ENCODE results near the gene PHAF1.

Gene PHAF1

GRCh38 chr16:67148221-67148620, 38.5 kb downstream of the PHAF1 start:
- DNase-seq = no peak

DNA sequence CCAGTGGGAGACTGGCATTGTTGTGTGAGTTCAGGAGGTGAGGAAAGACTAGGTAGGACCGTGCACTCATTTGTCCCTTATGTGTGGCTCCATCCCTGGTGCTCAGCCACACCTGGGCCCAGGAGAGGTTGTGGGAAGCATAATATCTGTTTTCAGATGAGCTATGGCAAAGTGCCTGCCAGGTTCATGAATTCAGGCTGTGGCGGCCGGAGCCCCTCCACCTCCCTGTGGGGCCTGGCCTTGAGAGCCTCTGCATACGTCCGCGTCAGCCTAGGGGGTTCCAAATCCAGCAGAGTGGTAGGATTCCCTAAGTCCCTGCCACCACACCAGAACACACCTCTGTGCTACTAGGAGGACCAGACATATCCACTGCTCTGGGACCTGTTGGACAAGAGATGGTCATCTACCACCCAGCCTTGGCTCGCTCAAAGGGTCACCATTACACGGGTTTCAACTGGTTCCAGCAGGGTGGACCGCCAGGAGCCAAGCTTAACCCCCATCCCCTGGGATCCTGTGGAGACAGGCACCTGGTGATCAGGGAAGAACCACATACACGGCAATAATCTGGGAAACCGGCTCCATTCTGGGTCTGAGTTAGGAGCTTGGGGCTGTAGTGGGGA, 39.0 kb downstream of the PHAF1 start:
- DNase-seq = no peak

- DNase-seq = no peak
Observed at GRCh38 chr16:67149276-67150046, 39.7 kb downstream of the PHAF1 start.

- peak; percentile 46 for DNase-seq
Observed at GRCh38 chr16:67150047-67150832, 40.5 kb downstream of the PHAF1 start.

GRCh38 chr16:67150833-67151396, 41.2 kb downstream of the PHAF1 start, which contains the start of gene B3GNT9:
B3GNT9 (minus strand) TSS chr16:67150998; CDS start chr16:67150485, 513 bp downstream.
- DNase-seq = peak; percentile 73

GRCh38 chr16:67151431-67152097, 41.8 kb downstream of the PHAF1 start:
- no peak for DNase-seq

DNA sequence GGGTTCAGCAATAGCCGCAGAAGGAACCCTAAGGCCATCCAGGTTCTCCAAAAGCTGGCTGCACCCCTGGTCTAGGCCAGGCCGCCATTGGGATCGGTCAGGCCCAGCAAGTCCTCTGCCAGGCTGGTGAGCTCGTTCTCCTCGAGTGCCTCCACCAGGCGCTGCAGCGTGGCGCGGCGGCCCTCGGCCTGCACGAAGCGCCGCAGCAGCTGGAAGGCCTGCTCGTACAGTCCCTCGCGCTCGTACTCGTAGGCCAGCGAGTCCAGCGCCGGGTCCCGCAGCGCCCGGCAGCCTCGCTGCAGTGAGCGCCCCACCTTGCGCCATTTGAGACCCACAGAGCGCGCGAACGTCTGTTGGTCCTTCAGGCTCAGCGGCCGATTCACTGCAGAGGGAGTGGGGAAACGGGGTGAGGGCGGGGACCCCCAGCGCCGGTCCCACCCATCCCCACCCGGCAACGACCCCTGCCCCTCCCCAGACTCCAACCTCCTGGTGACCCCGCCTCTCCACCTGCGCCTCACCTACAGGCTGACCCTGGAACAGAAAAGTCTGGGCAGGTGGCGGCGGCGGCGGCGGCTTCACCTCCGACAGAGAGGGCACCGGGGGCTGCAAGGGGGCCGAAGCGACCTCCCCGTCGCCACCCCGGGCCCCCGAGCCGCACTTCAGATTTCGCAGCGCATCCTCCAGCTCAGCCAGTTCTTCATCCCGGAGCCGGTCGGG, 45.0 kb downstream of the PHAF1 start:
- DNase-seq = no peak

DNA sequence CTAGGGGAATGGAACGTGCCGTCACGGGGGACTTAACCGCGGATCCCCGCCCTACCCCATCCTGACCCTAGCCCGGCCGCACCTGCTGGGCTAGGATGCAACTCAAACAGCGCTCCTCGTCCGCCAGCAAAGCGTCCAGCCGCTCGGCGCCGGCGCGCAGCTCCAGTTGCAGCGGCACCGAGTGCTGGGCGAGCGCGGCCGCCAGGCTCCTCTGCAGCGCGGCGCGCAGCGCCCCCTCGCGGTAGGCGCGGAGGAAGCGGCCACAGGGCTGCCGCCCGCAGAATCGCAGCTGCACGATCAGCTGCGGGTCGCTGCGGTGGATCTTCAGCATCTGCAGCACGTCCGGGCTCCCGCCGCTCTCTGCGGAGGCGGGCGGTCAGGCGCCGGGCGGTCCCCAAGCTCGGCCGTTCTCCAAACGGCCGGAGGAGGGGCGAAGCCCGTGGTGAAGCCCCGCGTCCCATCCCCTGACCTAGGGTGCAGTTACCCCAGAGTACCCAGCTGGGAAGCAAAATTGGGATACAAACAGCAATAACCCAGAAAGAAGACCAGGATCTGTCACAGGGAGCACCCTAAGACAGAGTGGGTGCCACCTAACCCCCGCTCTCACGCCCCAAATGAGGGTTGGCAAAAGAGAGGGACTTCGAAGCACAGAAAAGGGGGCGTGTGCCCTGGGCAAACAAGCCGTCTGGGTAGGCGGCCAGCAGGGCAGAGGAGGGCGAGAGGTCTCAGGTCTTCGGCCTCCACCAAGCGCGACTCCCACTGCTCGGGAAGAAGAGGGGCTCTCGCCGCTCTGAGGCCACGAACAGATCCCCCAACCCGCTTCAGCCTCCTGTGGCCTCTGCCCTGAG, 45.8 kb downstream of the PHAF1 start:
- DNase-seq = peak; percentile 38

GRCh38 chr16:67156143-67156844, 46.6 kb downstream of the PHAF1 start:
- DNase-seq = no peak

GRCh38 chr16:67157106-67157748, 47.5 kb downstream of the PHAF1 start:
- DNase-seq = no peak

DNA sequence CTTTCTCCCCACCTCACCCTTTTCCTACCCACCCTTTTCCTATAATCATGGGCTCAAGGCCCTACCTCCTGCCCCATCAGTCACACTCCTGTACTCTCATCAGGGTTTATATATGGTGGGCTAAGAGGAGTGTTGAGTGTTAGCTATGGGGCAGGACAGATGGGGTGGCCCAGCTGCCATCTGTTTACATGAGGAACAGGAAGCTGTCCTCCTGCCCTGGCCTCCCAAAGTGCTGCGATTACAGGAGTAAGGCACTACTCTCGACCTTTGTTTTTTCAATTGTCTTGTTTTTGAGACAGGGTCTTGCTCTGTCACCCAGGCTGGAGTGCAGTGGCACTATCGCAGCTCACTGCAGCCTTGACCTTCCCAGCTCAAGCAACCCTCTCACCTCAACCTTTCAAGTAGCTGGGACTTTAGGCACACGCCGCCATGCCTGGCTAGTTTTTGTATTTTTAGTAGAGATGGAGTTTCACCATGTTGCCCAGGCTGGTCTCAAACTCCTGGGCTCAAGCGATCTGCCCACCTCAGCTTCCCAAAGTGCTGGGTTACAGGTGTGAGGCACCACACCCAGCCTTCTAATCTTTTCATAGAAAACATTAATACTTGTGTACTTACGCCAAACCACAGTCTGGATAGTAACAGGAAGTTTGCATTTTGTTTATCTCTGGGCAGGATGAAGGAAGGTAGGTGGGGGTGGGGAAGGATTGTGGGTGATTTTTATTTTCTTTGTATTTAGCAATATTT, 48.3 kb downstream of the PHAF1 start:
- no peak for DNase-seq

- no peak for DNase-seq
Observed at GRCh38 chr16:67158637-67159600, 49.2 kb downstream of the PHAF1 start.

DNA sequence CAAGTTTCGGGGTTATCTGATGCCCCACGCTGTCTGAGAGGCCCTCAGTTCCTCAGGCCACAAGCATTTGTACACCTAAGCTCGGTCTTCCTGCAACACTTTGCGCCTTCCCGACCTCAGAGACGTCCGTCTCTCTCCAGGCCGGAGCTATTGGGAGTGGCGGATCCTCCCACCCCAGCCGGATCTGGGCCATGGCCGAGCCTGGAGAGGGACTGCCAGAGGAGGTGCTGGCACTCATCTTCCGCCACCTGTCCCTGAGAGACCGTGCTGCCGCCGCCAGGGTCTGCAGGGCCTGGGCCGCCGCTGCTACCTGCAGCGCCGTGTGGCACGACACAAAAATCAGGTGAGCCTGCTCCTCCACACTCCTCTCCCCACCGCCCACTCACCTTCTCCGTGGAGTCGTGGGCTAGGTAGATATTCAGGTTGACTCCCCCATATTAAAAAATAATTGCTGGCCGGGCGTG, 51.9 kb downstream of the PHAF1 start:
- no peak for DNase-seq

- no peak for DNase-seq
Observed at GRCh38 chr16:67162506-67163163, 52.9 kb downstream of the PHAF1 start.

DNA sequence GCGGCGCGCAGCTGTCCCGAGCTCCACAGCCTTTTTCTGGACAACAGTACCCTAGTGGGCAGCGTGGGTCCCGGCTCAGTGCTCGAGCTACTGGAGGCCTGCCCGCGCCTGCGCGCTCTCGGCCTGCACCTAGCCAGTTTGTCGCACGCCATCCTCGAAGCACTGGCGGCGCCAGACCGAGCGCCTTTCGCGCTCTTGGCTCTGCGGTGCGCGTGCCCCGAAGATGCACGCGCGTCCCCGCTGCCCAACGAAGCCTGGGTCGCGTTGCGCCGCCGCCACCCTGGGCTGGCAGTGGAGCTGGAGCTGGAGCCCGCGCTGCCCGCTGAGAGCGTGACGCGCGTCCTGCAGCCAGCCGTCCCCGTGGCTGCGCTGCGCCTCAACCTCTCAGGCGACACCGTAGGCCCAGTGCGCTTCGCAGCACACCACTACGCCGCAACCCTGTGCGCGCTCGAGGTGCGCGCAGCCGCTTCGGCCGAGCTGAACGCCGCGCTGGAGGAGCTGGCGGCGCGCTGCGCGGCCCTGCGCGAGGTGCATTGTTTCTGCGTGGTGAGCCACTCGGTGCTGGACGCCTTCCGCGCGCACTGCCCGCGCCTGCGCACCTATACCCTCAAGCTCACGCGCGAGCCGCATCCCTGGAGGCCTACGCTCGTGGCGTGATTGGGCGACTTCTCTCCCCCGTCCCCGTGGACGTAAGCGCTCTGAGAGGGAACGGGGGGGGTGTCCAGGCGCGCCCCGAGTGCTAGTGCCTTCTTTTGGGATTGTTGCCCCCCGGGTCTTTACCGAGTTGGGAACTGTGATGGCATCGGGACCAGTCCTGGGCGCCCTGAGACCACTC, 53.6 kb downstream of the PHAF1 start:
- DNase-seq = no peak

DNA sequence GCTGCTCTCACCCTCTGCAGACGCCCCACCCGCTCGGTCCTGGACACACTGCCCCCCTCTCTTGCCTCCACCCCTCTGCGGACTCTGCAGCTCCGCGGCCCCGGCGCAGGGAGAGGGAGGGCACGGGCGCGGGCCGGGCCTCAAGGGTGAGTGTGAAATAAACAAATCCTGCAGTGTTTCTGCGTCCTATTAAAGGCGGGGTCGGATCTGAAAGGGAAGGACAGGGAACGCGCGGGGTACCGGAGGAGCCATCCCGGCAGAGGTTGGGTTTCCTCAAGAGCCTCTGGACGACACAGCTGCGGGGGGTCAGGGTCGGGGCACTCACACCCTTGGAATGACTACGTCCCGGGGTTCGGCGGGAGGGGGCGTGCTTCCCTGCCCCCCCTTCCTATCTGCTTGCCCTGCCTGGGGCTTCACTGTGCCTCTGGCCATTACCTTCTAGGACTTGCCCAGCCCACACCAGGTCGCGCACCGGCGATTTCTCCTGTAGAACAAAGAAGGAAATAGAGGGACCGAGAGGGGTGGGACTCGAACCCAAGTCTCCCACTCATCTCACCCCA, 54.3 kb downstream of the PHAF1 start:
- DNase-seq = no peak

All from NCI-H2227 treated with DMSO at 0.1 percent for 48 hours (cell line).